Measurements from ENCODE around the gene TTC39C. TPM values are rescaled to one million over a fixed set of nuclear protein-coding genes. Genes with fewer than 3 reads are reported as not detected.
A peak's percentile ranks its signal among the peaks of the same experiment; 100 is the strongest.

Gene TTC39C
- total RNA-seq, 4 donors from 2014 or later, result 12.3 to 35.9 (median 24.8) TPM

GRCh38 chr18:23977103-23977502 is 37.5 kb upstream of the TTC39C start:
- Histone ChIP-seq H3K27ac (no peak overlapping the region), H3K27me3 (no peaks in the 10 kb centered on the region), H3K36me3 (no peaks in the 10 kb centered on the region), H3K4me1 (peaks cover 0 to 23% (median 5%) of the 10 kb centered on the region in 3 donors), H3K4me3 (no peak overlapping the region), H3K9me3 (no peaks in the 10 kb centered on the region)
- TF ChIP-seq CTCF (IDR thresholded peaks at IDR 0.05) (no peak), POLR2A (IDR thresholded peaks at IDR 0.05) (no peak)
- intact Hi-C loops (cut with DNase I), result no loop called here
- 94% methylated on average over 6 to 7 of the region's 7 CpGs for WGBS, 2 donors
- no peak for DNase-seq

- Histone ChIP-seq H3K27me3 (no peaks in the 10 kb centered on the region), H3K4me1 (peaks cover 0 to 19% (median 9%) of the 10 kb centered on the region in 3 donors), H3K27ac (no peak overlapping the region), H3K9me3 (no peaks in the 10 kb centered on the region), H3K4me3 (no peak overlapping the region), H3K36me3 (no peaks in the 10 kb centered on the region)
- 50 to 57% methylated on average over 1 of the region's 1 CpG for WGBS, 2 donors
- DNase-seq, result no peak
- TF ChIP-seq CTCF (IDR thresholded peaks at IDR 0.05) (no peak), POLR2A (IDR thresholded peaks at IDR 0.05) (no peak)
- intact Hi-C loops (cut with DNase I), result no loop called here
Observed at GRCh38 chr18:23977719-23978483, 36.7 kb upstream of the TTC39C start.

GRCh38 chr18:23981369-23981980 is 33.1 kb upstream of the TTC39C start:
- 50 to 64% methylated on average over 2 to 7 of the region's 8 CpGs for WGBS, 2 donors
- intact Hi-C loops (cut with DNase I), result no loop called here
- peaks cover 0 to 19% (median 9%) of the 10 kb centered on the region in 3 donors for H3K4me1 ChIP-seq
- H3K4me3 ChIP-seq, result no peak overlapping the region
- TF ChIP-seq POLR2A (IDR thresholded peaks at IDR 0.05) (no peak), CTCF (IDR thresholded peaks at IDR 0.05) (no peak)
- H3K9me3 ChIP-seq, result no peaks in the 10 kb centered on the region
- no peaks in the 10 kb centered on the region for H3K36me3 ChIP-seq
- H3K27ac ChIP-seq, result peak overlapping the region in 3 of 4 donors; percentile 56 to 83 (median 77)
- no peak for DNase-seq
- no peaks in the 10 kb centered on the region for H3K27me3 ChIP-seq

GRCh38 chr18:23982155-23983079 is 32.1 kb upstream of the TTC39C start:
- H3K36me3 ChIP-seq, result no peaks in the 10 kb centered on the region
- H3K4me3 ChIP-seq, result peak overlapping the region in 1 of 4 donors; percentile 31
- H3K27me3 ChIP-seq, result no peaks in the 10 kb centered on the region
- H3K27ac ChIP-seq, result peak overlapping the region; percentile 31 to 83 (median 66)
- H3K4me1 ChIP-seq, result peaks cover 0 to 19% (median 9%) of the 10 kb centered on the region in 3 donors
- intact Hi-C loops (cut with DNase I), result no loop called here
- H3K9me3 ChIP-seq, result no peaks in the 10 kb centered on the region
- WGBS, 2 donors, result 53 to 65% methylated on average over 17 of the region's 17 CpGs
- TF ChIP-seq CTCF (IDR thresholded peaks at IDR 0.05) (no peak), POLR2A (IDR thresholded peaks at IDR 0.05) (no peak)
- no peak for DNase-seq

Data from esophagus squamous epithelium (tissue), 5 donors.